HTR-8/SVneo (cell line): ENCODE results near the gene MTHFR.

Source experiments
- DNase-seq: peaks from one replicate; pipeline ENCODE4 v3.0.0; 2011; ENCODE audit warnings: low spot score, mixed read lengths; ENCODE audit not compliant: insufficient read length
- FAIRE-seq: peaks from 2 replicates; lab custom pipeline; 2011; peaks lifted over from hg19 to GRCh38; lab: Jason Lieb, UNC

MTHFR gene

GRCh38 chr1:11784993-11785769 is 20.6 kb downstream of the MTHFR start:
- FAIRE-seq (no peak), DNase-seq (peak; percentile 66)

- no peak for DNase-seq
- no peak for FAIRE-seq
These were observed 21.3 kb downstream of the MTHFR start for GRCh38 chr1:11784256-11784992.

GRCh38 chr1:11783556-11783955 is 22.2 kb downstream of the MTHFR start:
- FAIRE-seq (no peak), DNase-seq (no peak)

- no peak for FAIRE-seq
- DNase-seq, result no peak
These were observed 23.5 kb downstream of the MTHFR start for GRCh38 chr1:11782127-11782708.

- DNase-seq (no peak), FAIRE-seq (no peak)
These were observed 24.5 kb downstream of the MTHFR start for GRCh38 chr1:11781297-11781696.

- no peak for FAIRE-seq
- DNase-seq, result no peak
These were observed 25.2 kb downstream of the MTHFR start for GRCh38 chr1:11780380-11781147.

- FAIRE-seq, result no peak
- no peak for DNase-seq
These were observed 25.9 kb downstream of the MTHFR start for GRCh38 chr1:11779715-11780379.

GRCh38 chr1:11778844-11779623 is 26.7 kb downstream of the MTHFR start:
- DNase-seq, result no peak
- FAIRE-seq, result no peak

GRCh38 chr1:11778336-11778735 is 27.4 kb downstream of the MTHFR start:
- FAIRE-seq (no peak), DNase-seq (no peak)

GRCh38 chr1:11777658-11778322 is 28.0 kb downstream of the MTHFR start:
- FAIRE-seq, result no peak
- DNase-seq, result no peak

GRCh38 chr1:11774753-11775152 is 31.0 kb downstream of the MTHFR start:
- FAIRE-seq, result no peak
- DNase-seq, result no peak

- DNase-seq (no peak), FAIRE-seq (no peak)
These were observed 33.3 kb downstream of the MTHFR start for GRCh38 chr1:11772458-11772857.

GRCh38 chr1:11771481-11772043 is 34.2 kb downstream of the MTHFR start:
- DNase-seq, result no peak
- FAIRE-seq, result no peak

- FAIRE-seq, result no peak
- DNase-seq, result no peak
These were observed 35.8 kb downstream of the MTHFR start for GRCh38 chr1:11770011-11770410.

- no peak for DNase-seq
- FAIRE-seq, result no peak
These were observed 36.5 kb downstream of the MTHFR start for GRCh38 chr1:11769274-11769673.

GRCh38 chr1:11768821-11769220 is 36.9 kb downstream of the MTHFR start:
- no peak for FAIRE-seq
- DNase-seq, result no peak

- DNase-seq (no peak), FAIRE-seq (no peak)
These were observed 37.7 kb downstream of the MTHFR start for GRCh38 chr1:11767922-11768704.

- FAIRE-seq, result no peak
These were observed 39.4 kb downstream of the MTHFR start for GRCh38 chr1:11766429-11766776.

More at GRCh38 chr1:11766429-11766776, 39.4 kb downstream of the MTHFR start:
- no peak for DNase-seq
